OCI-LY1 (cell line): ENCODE data around the gene NBEA.

Experiments used
- EZH2 ChIP-seq: fragments of 200-600 bp; sonication (generic), shearing (Covaris generic); IDR thresholded peaks from 2 replicates; pipeline ENCODE4 v1.8.0; 2017; ENCODE audit warnings: borderline replicate concordance, mixed run types, mild to moderate bottlenecking, antibody characterized with exemption, low read length, moderate library complexity, mixed read lengths
- TF ChIP-seq, protein P1 (sequence below): fragments of 200-600 bp; sonication (generic), shearing (Covaris generic); IDR thresholded peaks from 2 replicates; pipeline ENCODE4 v1.5.1; 2017; ENCODE audit warnings: mild to moderate bottlenecking, antibody characterized with exemption, low read length, moderate library complexity, mixed read lengths

DNA sequence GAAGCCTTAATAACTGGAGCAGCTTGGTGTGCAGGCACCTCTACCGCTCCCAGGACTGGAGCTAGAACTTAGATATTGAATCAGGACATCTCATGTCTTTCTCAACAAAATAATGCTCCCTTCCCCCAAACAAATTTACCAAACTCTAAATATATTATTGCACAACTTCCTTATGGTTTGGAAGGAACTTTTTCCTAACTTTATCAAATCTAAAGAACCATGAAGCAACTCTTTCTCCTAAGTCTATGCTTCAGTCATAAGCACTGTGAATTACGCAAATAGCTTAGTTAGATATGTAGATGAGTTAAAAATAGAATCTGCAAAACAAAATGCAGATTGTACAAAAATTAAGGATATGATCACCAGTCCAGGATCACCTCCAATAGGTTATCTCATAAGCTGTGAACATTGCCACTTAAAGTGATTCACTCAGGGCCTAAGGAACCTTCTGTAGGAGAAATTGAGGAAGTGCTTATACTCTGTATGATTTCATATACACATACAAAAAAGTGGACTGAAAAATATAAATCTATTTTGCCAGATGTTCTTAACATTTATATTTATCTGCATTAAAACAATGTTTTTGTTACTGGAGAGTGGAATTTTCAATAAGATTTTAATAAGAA is 554.8 kb downstream of the NBEA start:
- TF ChIP-seq, protein P1, sequence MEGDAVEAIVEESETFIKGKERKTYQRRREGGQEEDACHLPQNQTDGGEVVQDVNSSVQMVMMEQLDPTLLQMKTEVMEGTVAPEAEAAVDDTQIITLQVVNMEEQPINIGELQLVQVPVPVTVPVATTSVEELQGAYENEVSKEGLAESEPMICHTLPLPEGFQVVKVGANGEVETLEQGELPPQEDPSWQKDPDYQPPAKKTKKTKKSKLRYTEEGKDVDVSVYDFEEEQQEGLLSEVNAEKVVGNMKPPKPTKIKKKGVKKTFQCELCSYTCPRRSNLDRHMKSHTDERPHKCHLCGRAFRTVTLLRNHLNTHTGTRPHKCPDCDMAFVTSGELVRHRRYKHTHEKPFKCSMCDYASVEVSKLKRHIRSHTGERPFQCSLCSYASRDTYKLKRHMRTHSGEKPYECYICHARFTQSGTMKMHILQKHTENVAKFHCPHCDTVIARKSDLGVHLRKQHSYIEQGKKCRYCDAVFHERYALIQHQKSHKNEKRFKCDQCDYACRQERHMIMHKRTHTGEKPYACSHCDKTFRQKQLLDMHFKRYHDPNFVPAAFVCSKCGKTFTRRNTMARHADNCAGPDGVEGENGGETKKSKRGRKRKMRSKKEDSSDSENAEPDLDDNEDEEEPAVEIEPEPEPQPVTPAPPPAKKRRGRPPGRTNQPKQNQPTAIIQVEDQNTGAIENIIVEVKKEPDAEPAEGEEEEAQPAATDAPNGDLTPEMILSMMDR = no peak
- TF ChIP-seq EZH2 = no peak
